Measurements from ENCODE around the gene ITIH1.

The ITIH1 gene

DNA sequence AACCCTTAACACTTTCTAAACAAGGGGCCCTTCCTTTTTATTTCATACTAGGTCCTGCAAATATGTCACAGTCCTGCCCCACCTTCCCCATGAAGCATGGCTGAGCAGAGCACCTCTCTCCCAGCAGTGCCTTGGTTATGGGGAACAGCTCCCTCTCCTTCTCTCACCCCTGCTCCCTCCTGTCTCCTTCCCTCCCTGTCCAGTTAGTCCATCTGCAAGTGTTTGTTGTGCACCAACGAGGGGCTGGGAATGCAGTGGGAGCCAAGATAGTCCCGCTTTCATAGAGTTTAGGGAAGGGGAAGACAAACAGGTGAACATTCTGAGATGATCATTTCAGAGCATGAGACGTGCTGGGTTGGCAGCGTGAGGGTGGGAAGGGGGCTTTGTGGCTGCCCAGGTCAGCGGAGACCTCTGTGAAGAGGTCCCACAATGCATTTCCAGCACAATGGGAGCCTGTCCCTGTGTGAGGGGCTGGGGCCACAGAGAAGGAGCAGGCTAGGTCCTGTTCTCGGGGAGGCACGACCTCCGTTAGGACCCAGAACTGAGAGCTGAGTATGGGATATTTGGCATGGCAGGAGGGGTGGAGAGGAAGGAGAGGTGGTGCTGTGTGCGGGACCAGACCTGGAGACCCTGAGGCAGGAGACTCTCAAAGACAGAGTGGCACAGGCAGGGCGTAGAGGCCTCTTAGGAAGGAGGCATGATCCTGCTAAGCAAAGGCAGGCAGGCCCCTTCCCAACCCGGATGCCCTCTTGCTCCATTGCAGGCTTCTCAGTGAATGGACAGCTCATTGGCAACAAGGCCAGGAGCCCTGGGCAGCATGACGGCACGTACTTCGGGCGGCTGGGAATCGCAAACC lies 11.7 kb downstream of the ITIH1 start:
- DNase-seq (ENCODE audit: insufficient read length, low spot score) (no peak), FAIRE-seq (no peak)
- TF ChIP-seq PAX5 (IDR thresholded peaks at IDR 0.05; ENCODE audit: insufficient read depth, low read length, severe bottlenecking): no peak
- TF ChIP-seq POLR2A (IDR thresholded peaks at IDR 0.05; ENCODE audit: low read depth, low read length): no peak
- no peak for TF ChIP-seq SPI1 (IDR thresholded peaks at IDR 0.05; ENCODE audit: low read depth, low read length)
- TF ChIP-seq TAF1 (IDR thresholded peaks at IDR 0.05; ENCODE audit: low read depth, low read length): no peak
- no peak for TF ChIP-seq POU2F2 (IDR thresholded peaks at IDR 0.05; ENCODE audit: low read depth, low read length)
- TF ChIP-seq POLR2AphosphoS5 (IDR thresholded peaks at IDR 0.05; ENCODE audit: low read depth, low read length): no peak

DNA sequence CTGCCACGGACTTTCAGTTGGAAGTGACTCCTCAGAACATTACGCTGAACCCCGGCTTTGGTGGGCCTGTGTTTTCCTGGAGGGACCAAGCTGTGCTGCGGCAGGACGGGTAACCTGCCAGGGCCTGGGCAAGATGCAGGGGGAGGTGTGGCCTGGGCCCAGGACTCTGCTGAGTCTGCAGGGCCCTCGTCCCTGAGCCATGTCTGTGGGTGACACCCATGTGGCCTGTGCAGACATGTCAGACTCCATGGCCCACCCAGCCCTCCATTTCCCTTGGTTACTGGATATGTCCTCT lies 12.3 kb downstream of the ITIH1 start:
- FAIRE-seq (no peak), DNase-seq (ENCODE audit: insufficient read length, low spot score) (no peak)
- no peak for TF ChIP-seq TAF1 (IDR thresholded peaks at IDR 0.05; ENCODE audit: low read depth, low read length)
- TF ChIP-seq SPI1 (IDR thresholded peaks at IDR 0.05; ENCODE audit: low read depth, low read length): no peak
- no peak for TF ChIP-seq POU2F2 (IDR thresholded peaks at IDR 0.05; ENCODE audit: low read depth, low read length)
- no peak for TF ChIP-seq POLR2AphosphoS5 (IDR thresholded peaks at IDR 0.05; ENCODE audit: low read depth, low read length)
- no peak for TF ChIP-seq PAX5 (IDR thresholded peaks at IDR 0.05; ENCODE audit: insufficient read depth, low read length, severe bottlenecking)
- TF ChIP-seq POLR2A (IDR thresholded peaks at IDR 0.05; ENCODE audit: low read depth, low read length): no peak

DNA sequence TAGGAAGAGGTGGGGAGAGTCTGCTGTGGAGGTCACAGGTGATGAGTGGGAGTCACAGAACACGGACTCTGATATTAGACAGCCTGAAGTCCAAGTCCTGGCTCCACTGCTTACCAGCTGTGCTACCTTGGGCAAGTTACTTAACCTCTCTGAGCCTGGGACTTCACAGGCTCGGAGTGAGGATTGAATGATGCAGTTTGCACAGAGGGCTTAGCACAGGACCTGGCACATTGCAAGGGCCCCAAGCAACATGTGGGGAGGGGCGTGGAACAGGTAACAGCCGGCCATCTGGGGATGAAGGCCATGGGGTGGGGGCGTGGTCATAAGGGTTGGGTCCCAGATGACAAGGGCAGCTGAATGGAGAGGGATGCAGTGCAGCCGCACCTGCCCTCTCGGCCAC lies 12.9 kb downstream of the ITIH1 start:
- no peak for DNase-seq (ENCODE audit: insufficient read length, low spot score)
- no peak for FAIRE-seq
- no peak for TF ChIP-seq SPI1 (IDR thresholded peaks at IDR 0.05; ENCODE audit: low read depth, low read length)
- no peak for TF ChIP-seq POU2F2 (IDR thresholded peaks at IDR 0.05; ENCODE audit: low read depth, low read length)
- no peak for TF ChIP-seq TAF1 (IDR thresholded peaks at IDR 0.05; ENCODE audit: low read depth, low read length)

- TF ChIP-seq TAF1 (IDR thresholded peaks at IDR 0.05; ENCODE audit: low read depth, low read length): no peak
- TF ChIP-seq POLR2AphosphoS5 (IDR thresholded peaks at IDR 0.05; ENCODE audit: low read depth, low read length): no peak
- no peak for TF ChIP-seq POU2F2 (IDR thresholded peaks at IDR 0.05; ENCODE audit: low read depth, low read length)
- no peak for TF ChIP-seq SPI1 (IDR thresholded peaks at IDR 0.05; ENCODE audit: low read depth, low read length)
- TF ChIP-seq POLR2A (IDR thresholded peaks at IDR 0.05; ENCODE audit: low read depth, low read length): no peak
- TF ChIP-seq PAX5 (IDR thresholded peaks at IDR 0.05; ENCODE audit: insufficient read depth, low read length, severe bottlenecking): no peak
- FAIRE-seq (no peak), DNase-seq (ENCODE audit: insufficient read length, low spot score) (no peak)
Measured at GRCh38 chr3:52790741-52791140, 13.3 kb downstream of the ITIH1 start.

GRCh38 chr3:52791366-52791765 lies 14.0 kb downstream of the ITIH1 start:
- TF ChIP-seq POLR2AphosphoS5 (IDR thresholded peaks at IDR 0.05; ENCODE audit: low read depth, low read length): no peak
- TF ChIP-seq PAX5 (IDR thresholded peaks at IDR 0.05; ENCODE audit: insufficient read depth, low read length, severe bottlenecking): no peak
- no peak for TF ChIP-seq POLR2A (IDR thresholded peaks at IDR 0.05; ENCODE audit: low read depth, low read length)
- no peak for TF ChIP-seq POU2F2 (IDR thresholded peaks at IDR 0.05; ENCODE audit: low read depth, low read length)
- TF ChIP-seq TAF1 (IDR thresholded peaks at IDR 0.05; ENCODE audit: low read depth, low read length): no peak
- TF ChIP-seq SPI1 (IDR thresholded peaks at IDR 0.05; ENCODE audit: low read depth, low read length): no peak
- DNase-seq (ENCODE audit: insufficient read length, low spot score) (no peak), FAIRE-seq (no peak)

GRCh38 chr3:52791928-52792327 lies 14.5 kb downstream of the ITIH1 start:
- TF ChIP-seq POLR2A (IDR thresholded peaks at IDR 0.05; ENCODE audit: low read depth, low read length): no peak
- no peak for TF ChIP-seq PAX5 (IDR thresholded peaks at IDR 0.05; ENCODE audit: insufficient read depth, low read length, severe bottlenecking)
- no peak for TF ChIP-seq POU2F2 (IDR thresholded peaks at IDR 0.05; ENCODE audit: low read depth, low read length)
- no peak for TF ChIP-seq SPI1 (IDR thresholded peaks at IDR 0.05; ENCODE audit: low read depth, low read length)
- TF ChIP-seq TAF1 (IDR thresholded peaks at IDR 0.05; ENCODE audit: low read depth, low read length): no peak
- TF ChIP-seq POLR2AphosphoS5 (IDR thresholded peaks at IDR 0.05; ENCODE audit: low read depth, low read length): no peak
- DNase-seq (ENCODE audit: insufficient read length, low spot score): no peak
- no peak for FAIRE-seq

GRCh38 chr3:52792413-52792812 lies 15.0 kb downstream of the ITIH1 start:
- FAIRE-seq (no peak), DNase-seq (ENCODE audit: insufficient read length, low spot score) (no peak)
- TF ChIP-seq SPI1 (IDR thresholded peaks at IDR 0.05; ENCODE audit: low read depth, low read length) (no peak), POU2F2 (IDR thresholded peaks at IDR 0.05; ENCODE audit: low read depth, low read length) (no peak), POLR2A (IDR thresholded peaks at IDR 0.05; ENCODE audit: low read depth, low read length) (no peak), TAF1 (IDR thresholded peaks at IDR 0.05; ENCODE audit: low read depth, low read length) (no peak), PAX5 (IDR thresholded peaks at IDR 0.05; ENCODE audit: insufficient read depth, low read length, severe bottlenecking) (no peak), POLR2AphosphoS5 (IDR thresholded peaks at IDR 0.05; ENCODE audit: low read depth, low read length) (no peak)

GRCh38 chr3:52792961-52793695 lies 15.7 kb downstream of the ITIH1 start:
- TF ChIP-seq PAX5 (IDR thresholded peaks at IDR 0.05; ENCODE audit: insufficient read depth, low read length, severe bottlenecking) (no peak), POLR2AphosphoS5 (IDR thresholded peaks at IDR 0.05; ENCODE audit: low read depth, low read length) (no peak), TAF1 (IDR thresholded peaks at IDR 0.05; ENCODE audit: low read depth, low read length) (no peak), POU2F2 (IDR thresholded peaks at IDR 0.05; ENCODE audit: low read depth, low read length) (no peak), POLR2A (IDR thresholded peaks at IDR 0.05; ENCODE audit: low read depth, low read length) (no peak), SPI1 (IDR thresholded peaks at IDR 0.05; ENCODE audit: low read depth, low read length) (no peak)
- no peak for DNase-seq (ENCODE audit: insufficient read length, low spot score)
- FAIRE-seq: no peak

DNA sequence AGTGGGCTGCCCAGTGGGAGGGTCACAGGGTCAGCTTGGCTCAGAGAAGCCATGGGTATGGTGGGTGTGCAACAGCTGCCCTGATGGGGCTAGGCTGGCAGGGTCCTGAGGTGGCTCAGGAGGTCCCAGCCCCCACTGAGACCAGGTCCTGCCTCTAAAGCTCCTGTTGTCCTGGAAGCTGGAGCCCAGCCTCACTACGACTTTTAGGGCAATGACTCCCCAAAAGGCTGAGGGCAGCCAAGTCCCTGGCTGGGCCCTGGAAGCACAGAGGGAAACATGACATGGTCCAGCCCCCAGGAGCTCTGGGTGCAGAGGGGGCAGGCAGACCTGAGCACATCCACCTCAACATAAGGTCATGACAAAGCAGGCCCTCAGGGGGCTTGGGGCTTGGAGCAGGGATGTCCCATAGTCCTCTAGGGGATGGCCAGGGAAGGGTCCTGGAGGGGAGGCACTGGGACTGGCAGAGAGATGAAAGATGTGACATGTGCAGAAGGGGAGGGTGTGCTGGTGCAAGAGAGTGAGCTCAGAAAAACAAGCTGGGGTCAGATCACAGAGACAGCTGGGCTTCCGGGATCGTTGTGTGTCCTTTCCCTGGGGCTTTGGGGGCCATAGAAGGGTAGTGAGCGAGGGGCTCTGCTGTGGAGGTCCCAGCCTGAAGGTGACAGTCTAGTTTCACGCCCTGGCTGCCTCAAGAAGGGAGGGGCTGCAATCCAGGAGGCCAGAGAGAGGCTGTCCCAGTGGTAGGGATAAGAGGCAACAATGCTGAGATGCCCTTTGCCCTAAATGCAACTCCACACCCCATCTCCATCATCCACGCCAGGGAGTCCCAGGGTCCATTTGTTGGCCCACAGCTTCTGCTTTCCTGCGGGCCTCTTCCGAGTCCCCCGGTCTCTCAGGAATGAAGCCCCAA lies 16.6 kb downstream of the ITIH1 start:
- FAIRE-seq (no peak), DNase-seq (ENCODE audit: insufficient read length, low spot score) (no peak)
- no peak for TF ChIP-seq POLR2AphosphoS5 (IDR thresholded peaks at IDR 0.05; ENCODE audit: low read depth, low read length)
- no peak for TF ChIP-seq POLR2A (IDR thresholded peaks at IDR 0.05; ENCODE audit: low read depth, low read length)
- no peak for TF ChIP-seq TAF1 (IDR thresholded peaks at IDR 0.05; ENCODE audit: low read depth, low read length)
